Suprapubic skin (tissue), 4 donors: ENCODE measurements around the gene DCAF4. TPM values are rescaled to one million over a fixed set of nuclear protein-coding genes. Genes with fewer than 3 reads are reported as not detected.
"Not testable (repeated sequence)": the region's sequence is repeated elsewhere in the genome, so short reads cannot be mapped to it uniquely, and the experiment has no call there.

Experiments used
- DNase-seq, 2 donors: peaks; one replicate each; pipeline ENCODE4 v3.0.0-alpha.2; 2019; ENCODE audit warnings: low spot score in 2 of 2
- H3K27ac ChIP-seq: fragments of 200-600 bp; sonication (generic); one replicate; pipeline ENCODE4 v1.5.1; 2019
- H3K27me3 ChIP-seq: fragments of 200-600 bp; sonication (generic); one replicate; pipeline ENCODE4 v1.5.1; 2019
- H3K36me3 ChIP-seq: fragments of 200-600 bp; sonication (generic); one replicate; pipeline ENCODE4 v1.5.1; 2019
- H3K4me1 ChIP-seq: fragments of 200-600 bp; sonication (generic); one replicate; pipeline ENCODE4 v1.5.1; 2019
- H3K4me3 ChIP-seq: fragments of 200-600 bp; sonication (generic); one replicate; pipeline ENCODE4 v1.5.1; 2019; ENCODE audit warnings: mild to moderate bottlenecking
- H3K9me3 ChIP-seq: fragments of 200-600 bp; sonication (generic); one replicate; pipeline ENCODE4 v1.5.1; 2019
- CTCF ChIP-seq, 2 donors: fragments of 200-600 bp in 1 of 2; fragments of 450-650 bp in 1 of 2; sonication (generic) in 1 of 2; IDR thresholded peaks; one replicate each; pipeline ENCODE4 v1.5.1; 2016 to 2019; ENCODE audit warnings: antibody characterized with exemption in 2 of 2, mild to moderate bottlenecking in 1 of 2, moderate library complexity in 1 of 2
- EP300 ChIP-seq: sonication (generic); formaldehyde crosslinking; IDR thresholded peaks from one replicate; pipeline ENCODE4 v1.6.1; 2017; ENCODE audit warnings: antibody characterized with exemption
- POLR2A ChIP-seq, 2 donors: fragments of 450-650 bp; IDR thresholded peaks; one replicate each; pipeline ENCODE4 v1.6.1; 2017; ENCODE audit warnings: antibody characterized with exemption in 2 of 2, mild to moderate bottlenecking in 2 of 2, moderate library complexity in 2 of 2
- POLR2AphosphoS5 ChIP-seq, 3 donors: sonication (generic); formaldehyde crosslinking; IDR thresholded peaks; one replicate each; pipeline ENCODE4 v1.6.1; 2017; ENCODE audit warnings: antibody characterized with exemption in 3 of 3
- WGBS: methylation state at CpG from one replicate; pipeline ENCODE4 v1.1.5; 2018; 5-methylcytosine and 5-hydroxymethylcytosine counted together
- total RNA-seq, 4 donors: library from RNA; depleted of rRNA; stranded (reverse); fragments of >200 nt; gene quantifications; one replicate each; pipeline ENCODE4 v1.1.0, GENCODE V29; 2016

Gene DCAF4
- total RNA-seq, 4 donors from 2014 or later, result 52.0 to 64.7 (median 55.3) TPM

GRCh38 chr14:72947366-72948160 lies 21.3 kb downstream of the DCAF4 start:
- no peak for DNase-seq
- TF ChIP-seq POLR2A (IDR thresholded peaks at IDR 0.05) (no peak), POLR2AphosphoS5 (IDR thresholded peaks at IDR 0.05) (no peak), CTCF (IDR thresholded peaks at IDR 0.05) (no peak), EP300 (no peak)
- Histone ChIP-seq H3K9me3 (no peaks in the 10 kb centered on the region), H3K27ac (no peak overlapping the region), H3K36me3 (peaks cover 75% of the 10 kb centered on the region), H3K4me3 (no peak overlapping the region), H3K4me1 (no peaks in the 10 kb centered on the region), H3K27me3 (no peaks in the 10 kb centered on the region)
- 90% methylated on average over 9 of the region's 9 CpGs for WGBS

- Histone ChIP-seq H3K27me3 (no peaks in the 10 kb centered on the region), H3K4me3 (no peak overlapping the region), H3K9me3 (no peaks in the 10 kb centered on the region), H3K27ac (no peak overlapping the region), H3K36me3 (peaks cover 65% of the 10 kb centered on the region), H3K4me1 (no peaks in the 10 kb centered on the region)
- 43% methylated on average over 5 of the region's 5 CpGs for WGBS
- DNase-seq, result no peak
- peak; percentile 70 to 84 for TF ChIP-seq CTCF (IDR thresholded peaks at IDR 0.05)
- no peak for TF ChIP-seq POLR2A (IDR thresholded peaks at IDR 0.05)
Measured at GRCh38 chr14:72948481-72949138, 22.3 kb downstream of the DCAF4 start.

GRCh38 chr14:72952171-72952570 lies 25.9 kb downstream of the DCAF4 start:
- DNase-seq, result no peak
- Histone ChIP-seq H3K4me1 (no peaks in the 10 kb centered on the region), H3K36me3 (peaks cover 59% of the 10 kb centered on the region), H3K27me3 (no peaks in the 10 kb centered on the region), H3K27ac (no peak overlapping the region), H3K9me3 (no peaks in the 10 kb centered on the region), H3K4me3 (no peak overlapping the region)
- TF ChIP-seq CTCF (IDR thresholded peaks at IDR 0.05) (no peak), POLR2AphosphoS5 (IDR thresholded peaks at IDR 0.05) (no peak)
- WGBS, result 93% methylated on average over 3 of the region's 3 CpGs

GRCh38 chr14:72956741-72957140 lies 30.5 kb downstream of the DCAF4 start:
- H3K9me3 ChIP-seq, DNase-seq, H3K4me3 ChIP-seq, H3K4me1 ChIP-seq, H3K27me3 ChIP-seq, H3K27ac ChIP-seq: not testable (repeated sequence)
- H3K36me3 ChIP-seq, result peaks cover 71% of the 10 kb centered on the region
- WGBS, result 94% methylated on average over 9 of the region's 9 CpGs

- H3K9me3 ChIP-seq, result no peaks in the 10 kb centered on the region
- no peaks in the 10 kb centered on the region for H3K4me1 ChIP-seq
- no peak overlapping the region for H3K4me3 ChIP-seq
- DNase-seq, result no peak
- peaks cover 70% of the 10 kb centered on the region for H3K36me3 ChIP-seq
- H3K27me3 ChIP-seq, result no peaks in the 10 kb centered on the region
- H3K27ac ChIP-seq, result no peak overlapping the region
- TF ChIP-seq POLR2A (IDR thresholded peaks at IDR 0.05) (no peak), POLR2AphosphoS5 (IDR thresholded peaks at IDR 0.05) (no peak), CTCF (IDR thresholded peaks at IDR 0.05) (no peak), EP300 (no peak)
- 94% methylated on average over 3 of the region's 3 CpGs for WGBS
Measured at GRCh38 chr14:72957213-72957612, 30.9 kb downstream of the DCAF4 start.
